Astrocyte of the cerebellum (primary cell): Measurements from ENCODE around the gene ITGA3.

Source experiments
- DNase-seq: peaks from one replicate; pipeline ENCODE4 v3.0.0-alpha.2; 2011; ENCODE audit warnings: low read depth
- H3K4me3 ChIP-seq: 2 replicates; pipeline ENCODE4 v1.5.1; 2011; ENCODE audit warnings: mild to moderate bottlenecking, low read depth, low read length, moderate library complexity
- in situ Hi-C: cut with HindIII; loops from 2 replicates; pipeline ENCODE4 v1.10.0; 2017; ENCODE audit warnings: low sequenced_read_pairs
- TF ChIP-seq, protein P1 (sequence below): IDR thresholded peaks from 2 replicates; pipeline ENCODE4 v1.5.1; 2012; ENCODE audit warnings: low read length, low read depth, moderate library complexity, mild to moderate bottlenecking; ENCODE audit errors: missing control alignments

Gene ITGA3

DNA sequence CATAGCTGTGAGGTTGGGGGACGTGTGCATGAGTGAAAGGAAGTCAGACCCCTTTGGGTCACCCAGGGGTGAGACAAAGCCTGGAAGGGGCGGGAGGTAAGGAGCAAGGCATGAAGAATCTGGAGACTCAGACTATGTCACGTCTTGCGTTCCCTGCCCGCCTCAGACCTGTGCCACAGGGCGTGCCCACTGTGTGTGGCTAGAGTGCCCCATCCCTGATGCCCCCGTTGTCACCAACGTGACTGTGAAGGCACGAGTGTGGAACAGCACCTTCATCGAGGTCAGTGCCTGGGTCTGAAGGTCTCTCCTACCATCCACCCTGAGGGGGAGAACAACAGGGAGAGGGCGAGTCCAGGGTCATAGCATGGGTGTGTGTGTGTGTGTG is 24.2 kb downstream of the ITGA3 start:
- in situ Hi-C loops, result no loop called here
- TF ChIP-seq, protein P1, sequence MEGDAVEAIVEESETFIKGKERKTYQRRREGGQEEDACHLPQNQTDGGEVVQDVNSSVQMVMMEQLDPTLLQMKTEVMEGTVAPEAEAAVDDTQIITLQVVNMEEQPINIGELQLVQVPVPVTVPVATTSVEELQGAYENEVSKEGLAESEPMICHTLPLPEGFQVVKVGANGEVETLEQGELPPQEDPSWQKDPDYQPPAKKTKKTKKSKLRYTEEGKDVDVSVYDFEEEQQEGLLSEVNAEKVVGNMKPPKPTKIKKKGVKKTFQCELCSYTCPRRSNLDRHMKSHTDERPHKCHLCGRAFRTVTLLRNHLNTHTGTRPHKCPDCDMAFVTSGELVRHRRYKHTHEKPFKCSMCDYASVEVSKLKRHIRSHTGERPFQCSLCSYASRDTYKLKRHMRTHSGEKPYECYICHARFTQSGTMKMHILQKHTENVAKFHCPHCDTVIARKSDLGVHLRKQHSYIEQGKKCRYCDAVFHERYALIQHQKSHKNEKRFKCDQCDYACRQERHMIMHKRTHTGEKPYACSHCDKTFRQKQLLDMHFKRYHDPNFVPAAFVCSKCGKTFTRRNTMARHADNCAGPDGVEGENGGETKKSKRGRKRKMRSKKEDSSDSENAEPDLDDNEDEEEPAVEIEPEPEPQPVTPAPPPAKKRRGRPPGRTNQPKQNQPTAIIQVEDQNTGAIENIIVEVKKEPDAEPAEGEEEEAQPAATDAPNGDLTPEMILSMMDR, result no peak
- no peak for DNase-seq
- H3K4me3 ChIP-seq, result no peak overlapping the region

DNA sequence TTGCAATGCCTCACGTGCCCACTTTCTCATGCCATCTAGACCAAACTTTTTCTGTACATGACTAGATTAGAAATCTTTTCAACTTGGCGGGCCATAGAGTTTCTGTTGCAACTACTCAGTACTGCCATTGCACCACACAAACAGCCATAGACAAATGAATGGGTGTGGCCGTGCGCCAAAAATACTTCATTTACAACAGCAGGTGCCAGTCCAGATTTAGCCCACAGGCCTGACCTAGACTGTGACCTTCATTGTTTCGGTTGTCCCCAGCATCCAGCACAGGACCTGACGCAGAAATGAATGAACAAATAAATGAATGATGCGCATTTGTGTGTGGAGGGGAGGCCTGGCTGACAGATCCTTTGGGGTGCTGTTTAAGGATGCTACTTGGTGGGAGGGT is 24.9 kb downstream of the ITGA3 start:
- in situ Hi-C loops, result no loop called here
- no peak for DNase-seq
- TF ChIP-seq, protein P1, result no peak
- H3K4me3 ChIP-seq, result no peak overlapping the region

DNA sequence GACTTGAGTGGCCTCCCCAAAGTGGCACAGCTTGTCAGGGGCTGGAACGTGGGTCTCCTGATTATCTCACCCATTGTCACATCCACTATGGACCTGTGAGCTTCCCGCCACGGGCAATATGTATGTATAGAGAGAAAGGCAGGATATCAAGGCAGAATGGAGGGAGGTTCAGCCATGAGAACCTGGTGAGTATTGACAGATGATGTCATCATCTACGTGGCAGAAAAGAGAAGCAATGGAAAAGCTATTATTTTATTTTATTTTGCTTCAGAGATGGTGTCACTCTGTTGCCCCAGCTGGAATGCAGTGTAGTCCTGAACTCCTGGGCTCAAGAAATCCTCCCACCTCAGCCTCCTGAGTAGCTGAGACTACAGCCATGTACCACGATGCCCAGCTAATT is 25.8 kb downstream of the ITGA3 start:
- no peak for DNase-seq
- TF ChIP-seq, protein P1, result no peak
- in situ Hi-C loops, result no loop called here
- no peak overlapping the region for H3K4me3 ChIP-seq

DNA sequence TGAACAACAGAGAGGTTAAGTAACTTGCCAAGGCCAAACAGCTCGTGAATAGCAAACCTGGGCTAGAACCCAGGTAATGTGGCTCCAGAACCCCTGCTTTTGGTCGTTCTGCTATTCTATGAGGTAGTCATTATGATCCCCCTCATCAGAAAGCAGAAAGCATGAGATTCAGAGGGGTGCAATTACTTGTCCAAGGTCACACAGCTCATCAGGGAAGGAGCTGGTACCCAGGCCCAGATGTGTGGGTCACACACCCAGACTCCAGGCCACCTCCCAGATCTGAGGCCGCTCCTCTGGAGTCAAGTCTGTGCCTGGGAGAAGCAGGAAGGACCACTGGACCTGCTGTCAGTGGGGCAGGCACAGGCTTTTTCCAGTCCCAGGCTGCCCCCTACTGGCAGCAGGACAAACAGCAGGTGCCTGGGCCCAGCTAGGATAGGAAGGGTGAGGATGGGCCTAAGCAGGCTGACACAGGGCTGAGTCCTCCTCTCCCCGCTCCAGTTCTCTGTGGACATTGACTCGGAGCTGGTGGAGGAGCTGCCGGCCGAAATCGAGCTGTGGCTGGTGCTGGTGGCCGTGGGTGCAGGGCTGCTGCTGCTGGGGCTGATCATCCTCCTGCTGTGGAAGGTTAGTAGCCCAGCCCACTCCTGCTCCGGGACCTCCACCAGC is 31.5 kb downstream of the ITGA3 start:
- TF ChIP-seq, protein P1, result peak; percentile 95
- no peak for DNase-seq
- in situ Hi-C loops, result no loop called here
- no peak overlapping the region for H3K4me3 ChIP-seq

DNA sequence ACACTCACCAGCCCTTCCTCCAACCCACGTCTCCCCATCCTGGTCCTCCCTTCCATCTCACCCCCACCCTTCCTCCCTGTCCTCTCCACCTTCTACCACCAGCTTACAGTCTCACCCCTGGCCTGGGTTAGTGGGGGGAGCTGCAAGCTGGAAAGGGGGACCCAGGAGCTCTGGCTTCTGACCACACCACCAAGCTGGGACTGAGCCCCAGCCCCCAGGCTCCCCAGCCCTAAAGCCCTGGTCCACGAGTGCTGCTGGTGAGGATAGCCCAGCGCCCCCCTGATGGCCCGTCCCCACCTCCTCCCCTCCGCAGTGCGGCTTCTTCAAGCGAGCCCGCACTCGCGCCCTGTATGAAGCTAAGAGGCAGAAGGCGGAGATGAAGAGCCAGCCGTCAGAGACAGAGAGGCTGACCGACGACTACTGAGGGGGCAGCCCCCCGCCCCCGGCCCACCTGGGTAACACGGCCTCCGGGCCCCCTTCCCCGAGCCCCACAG is 32.0 kb downstream of the ITGA3 start:
- H3K4me3 ChIP-seq, result no peak overlapping the region
- in situ Hi-C loops, result no loop called here
- DNase-seq, result no peak

DNA sequence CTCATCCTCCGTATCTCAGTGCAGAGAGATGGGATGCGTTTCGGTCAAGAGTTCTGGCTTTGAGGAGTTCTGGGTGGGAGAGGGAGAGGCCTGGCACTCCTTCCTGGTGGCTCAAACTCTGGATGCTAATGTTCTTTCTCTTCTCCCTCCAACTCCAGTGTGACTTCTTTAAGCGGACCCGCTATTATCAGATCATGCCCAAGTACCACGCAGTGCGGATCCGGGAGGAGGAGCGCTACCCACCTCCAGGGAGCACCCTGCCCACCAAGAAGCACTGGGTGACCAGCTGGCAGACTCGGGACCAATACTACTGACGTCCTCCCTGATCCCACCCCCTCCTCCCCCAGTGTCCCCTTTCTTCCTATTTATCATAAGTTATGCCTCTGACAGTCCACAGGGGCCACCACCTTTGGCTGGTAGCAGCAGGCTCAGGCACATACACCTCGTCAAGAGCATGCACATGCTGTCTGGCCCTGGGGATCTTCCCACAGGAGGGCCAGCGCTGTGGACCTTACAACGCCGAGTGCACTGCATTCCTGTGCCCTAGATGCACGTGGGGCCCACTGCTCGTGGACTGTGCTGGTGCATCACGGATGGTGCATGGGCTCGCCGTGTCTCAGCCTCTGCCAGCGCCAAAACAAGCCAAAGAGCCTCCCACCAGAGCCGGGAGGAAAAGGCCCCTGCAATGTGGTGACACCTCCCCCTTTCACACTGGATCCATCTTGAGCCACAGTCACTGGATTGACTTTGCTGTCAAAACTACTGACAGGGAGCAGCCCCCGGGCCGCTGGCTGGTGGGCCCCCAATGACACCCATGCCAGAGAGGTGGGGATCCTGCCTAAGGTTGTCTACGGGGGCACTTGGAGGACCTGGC is 33.3 kb downstream of the ITGA3 start:
- H3K4me3 ChIP-seq, result no peak overlapping the region
- in situ Hi-C loops, result no loop called here
- TF ChIP-seq, protein P1, result no peak
- no peak for DNase-seq

More for the DNA sequence above, 32.0 kb downstream of the ITGA3 start:
- TF ChIP-seq, protein P1, result no peak
